Cerebellar nuclear complex (tissue), 1 donor: ENCODE results near the gene NAXE.
"Not testable (repeated sequence)": the region's sequence is repeated elsewhere in the genome, so short reads cannot be mapped to it uniquely, and the experiment has no call there.

Experiments used
- DNase-seq, 2 experiments: peaks; one replicate each; lab custom pipeline; 2025; lab: John Stamatoyannopoulos, UW

Gene NAXE

GRCh38 chr1:156623946-156624813, 32.6 kb downstream of the NAXE start:
- no peak for DNase-seq

GRCh38 chr1:156624814-156625435, 33.3 kb downstream of the NAXE start:
- no peak for DNase-seq

GRCh38 chr1:156625436-156626078, 34.0 kb downstream of the NAXE start:
- DNase-seq, result no peak

GRCh38 chr1:156626079-156626438, 34.5 kb downstream of the NAXE start:
- DNase-seq, result no peak

- no peak for DNase-seq
Observed at GRCh38 chr1:156627313-156627880, 35.8 kb downstream of the NAXE start.

- DNase-seq, result no peak
Observed at GRCh38 chr1:156629823-156630449, 38.4 kb downstream of the NAXE start.

- DNase-seq, result not testable (repeated sequence)
Observed at GRCh38 chr1:156631152-156631551, 39.6 kb downstream of the NAXE start.

- DNase-seq, result no peak
Observed at GRCh38 chr1:156632355-156632754, 40.8 kb downstream of the NAXE start.

- no peak for DNase-seq
Observed at GRCh38 chr1:156638189-156638985, 46.8 kb downstream of the NAXE start.

- DNase-seq, result no peak
Observed at GRCh38 chr1:156639601-156640101, 48.1 kb downstream of the NAXE start.

- no peak for DNase-seq
Observed at GRCh38 chr1:156640842-156641706, 49.5 kb downstream of the NAXE start.

GRCh38 chr1:156641761-156642264, 50.2 kb downstream of the NAXE start, which contains the start of gene BCAN:
TSS of gene BCAN (plus strand) at chr1:156642117. CDS start at chr1:156646055, 3,938 bp downstream.
- no peak for DNase-seq

GRCh38 chr1:156642265-156643048, 50.9 kb downstream of the NAXE start:
- no peak for DNase-seq

GRCh38 chr1:156643049-156643777, 51.6 kb downstream of the NAXE start:
- no peak for DNase-seq

GRCh38 chr1:156643778-156644092, 52.2 kb downstream of the NAXE start:
- no peak for DNase-seq
